Neutrophil (primary cell): ENCODE results near the gene LRMDA.

Experiments used
- H3K27ac ChIP-seq: fragments of 200-600 bp; sonication (generic); 2 replicates; pipeline ENCODE4 v1.5.1; 2016; ENCODE audit warnings: mild to moderate bottlenecking, moderate library complexity
- H3K27me3 ChIP-seq: fragments of 200-600 bp; sonication (generic); 2 replicates; pipeline ENCODE4 v1.6.0; 2016; ENCODE audit warnings: mild to moderate bottlenecking
- H3K36me3 ChIP-seq: fragments of 200-600 bp; sonication (generic); 2 replicates; pipeline ENCODE4 v1.5.1; 2017
- H3K4me1 ChIP-seq, 2 experiments: fragments of 200-600 bp in 1 of 2; sonication (generic) in 1 of 2; 1 replicate in 1 of 2; 2 replicates in 1 of 2; pipeline versions ENCODE4 v1.5.1 to v1.6.1; 2013 to 2016; ENCODE audit warnings: low read depth in 1 of 2, low read length in 1 of 2, mild to moderate bottlenecking in 1 of 2, moderate library complexity in 1 of 2; ENCODE audit not compliant: control insufficient read depth in 1 of 2, insufficient read depth in 1 of 2
- H3K4me3 ChIP-seq, 2 experiments: fragments of 200-600 bp in 1 of 2; sonication (generic) in 1 of 2; 1 replicate in 1 of 2; 2 replicates in 1 of 2; pipeline ENCODE4 v1.5.1; 2013 to 2016; ENCODE audit warnings: low read depth in 1 of 2, low read length in 1 of 2, mild to moderate bottlenecking in 1 of 2, moderate library complexity in 1 of 2
- H3K9me3 ChIP-seq: fragments of 200-600 bp; sonication (generic); 2 replicates; pipeline ENCODE4 v1.5.1; 2016
- CTCF ChIP-seq: fragments of 200-600 bp; sonication (generic); IDR thresholded peaks from 2 replicates; pipeline ENCODE4 v1.5.1; 2016; ENCODE audit warnings: antibody characterized with exemption

The LRMDA gene

GRCh38 chr10:75610183-75610582 lies 178.8 kb downstream of the LRMDA start:
- TF ChIP-seq CTCF, result no peak
- no peaks in the 10 kb centered on the region for H3K9me3 ChIP-seq
- no peak overlapping the region for H3K27ac ChIP-seq
- no peaks in the 10 kb centered on the region for H3K36me3 ChIP-seq
- H3K4me3 ChIP-seq, result no peak overlapping the region
- H3K4me1 ChIP-seq, result peaks cover 7 to 12% of the 10 kb centered on the region in 2 experiments
- peaks cover 12% of the 10 kb centered on the region for H3K27me3 ChIP-seq

GRCh38 chr10:75611172-75611992 lies 180.0 kb downstream of the LRMDA start:
- Histone ChIP-seq H3K27ac (no peak overlapping the region), H3K27me3 (peaks cover 12% of the 10 kb centered on the region), H3K4me1 (peaks cover 7 to 12% of the 10 kb centered on the region in 2 experiments), H3K4me3 (no peak overlapping the region), H3K9me3 (no peaks in the 10 kb centered on the region), H3K36me3 (no peaks in the 10 kb centered on the region)
- TF ChIP-seq CTCF, result no peak

- H3K36me3 ChIP-seq, result no peaks in the 10 kb centered on the region
- TF ChIP-seq CTCF, result no peak
- no peak overlapping the region for H3K27ac ChIP-seq
- no peaks in the 10 kb centered on the region for H3K9me3 ChIP-seq
- H3K27me3 ChIP-seq, result peaks cover 12% of the 10 kb centered on the region
- no peak overlapping the region for H3K4me3 ChIP-seq
- H3K4me1 ChIP-seq, result peaks cover 7 to 12% of the 10 kb centered on the region in 2 experiments
Measured at GRCh38 chr10:75611993-75612372, 180.6 kb downstream of the LRMDA start.

GRCh38 chr10:75612904-75613684 lies 181.7 kb downstream of the LRMDA start:
- Histone ChIP-seq H3K36me3 (no peaks in the 10 kb centered on the region), H3K9me3 (no peaks in the 10 kb centered on the region), H3K27me3 (peaks cover 12% of the 10 kb centered on the region), H3K4me1 (peaks cover 12 to 14% of the 10 kb centered on the region in 2 experiments), H3K27ac (no peak overlapping the region), H3K4me3 (no peak overlapping the region)
- TF ChIP-seq CTCF, result no peak

GRCh38 chr10:75613685-75614504 lies 182.5 kb downstream of the LRMDA start:
- no peak for TF ChIP-seq CTCF
- H3K4me1 ChIP-seq, result peaks cover 12 to 14% of the 10 kb centered on the region in 2 experiments

More at GRCh38 chr10:75613685-75614504, 182.5 kb downstream of the LRMDA start:
- no peaks in the 10 kb centered on the region for H3K9me3 ChIP-seq
- no peak overlapping the region for H3K4me3 ChIP-seq
- no peak overlapping the region for H3K27ac ChIP-seq
- peaks cover 12% of the 10 kb centered on the region for H3K27me3 ChIP-seq
- H3K36me3 ChIP-seq, result no peaks in the 10 kb centered on the region
